Heart right ventricle (tissue), 16 donors: Measurements from ENCODE around the gene GLYAT. TPM values are rescaled to one million over a fixed set of nuclear protein-coding genes. Genes with fewer than 3 reads are reported as not detected.
"Not testable (repeated sequence)": the region's sequence is repeated elsewhere in the genome, so short reads cannot be mapped to it uniquely, and the experiment has no call there.

Source experiments
- ATAC-seq, 8 donors: fragments of 200-7000 bp; cut with Tn5 transposase; one replicate each; pipeline ENCODE4 v1.9.1; 2020; ENCODE audit warnings: mild to moderate bottlenecking in 8 of 8, moderate library complexity in 8 of 8, moderate number of reproducible peaks in 1 of 8
- DNase-seq, 2 donors: peaks; one replicate each; pipeline ENCODE4 v3.0.0-alpha.2; 2020
- H3K27ac ChIP-seq, 10 donors: fragments of 200-600 bp; sonication (generic) in 2 of 10; one replicate each; pipeline versions ENCODE4 v1.5.0 to v1.8.0; 2020 to 2022; ENCODE audit warnings: mild to moderate bottlenecking in 3 of 10
- H3K27me3 ChIP-seq, 7 donors: fragments of 200-600 bp; one replicate each; pipeline ENCODE4 v1.8.0; 2021 to 2022; ENCODE audit warnings: mild to moderate bottlenecking in 2 of 7
- H3K36me3 ChIP-seq, 9 donors: fragments of 200-600 bp; sonication (generic) in 1 of 9; one replicate each; pipeline versions ENCODE4 v1.5.0 to v1.8.0; 2020 to 2022; ENCODE audit warnings: mild to moderate bottlenecking in 2 of 9
- H3K4me1 ChIP-seq, 9 donors: fragments of 200-600 bp; sonication (generic) in 1 of 9; one replicate each; pipeline versions ENCODE4 v1.5.0 to v1.8.0; 2020 to 2022; ENCODE audit warnings: mild to moderate bottlenecking in 4 of 9
- H3K4me3 ChIP-seq, 10 donors: fragments of 200-600 bp; sonication (generic) in 2 of 10; one replicate each; pipeline versions ENCODE4 v1.5.0 to v1.8.0; 2020 to 2022; ENCODE audit warnings: mild to moderate bottlenecking in 7 of 10, moderate library complexity in 2 of 10
- H3K9me3 ChIP-seq, 11 donors: fragments of 200-600 bp in 10 of 11; sonication (generic) in 2 of 11; one replicate each; pipeline versions ENCODE4 v1.5.0 to v1.8.0; 2013 to 2022; ENCODE audit warnings: mild to moderate bottlenecking in 2 of 11, control low read depth in 1 of 11, moderate library complexity in 1 of 11
- CTCF ChIP-seq, 9 donors: fragments of 200-600 bp; sonication (generic) in 2 of 9; IDR thresholded peaks; one replicate each; pipeline versions ENCODE4 v1.5.0 to v1.8.0; 2021 to 2022; ENCODE audit warnings: antibody characterized with exemption in 9 of 9, mild to moderate bottlenecking in 5 of 9, moderate library complexity in 1 of 9
- WGBS, 2 donors: extraction: QIAGEN DNeasy Blood & Tissue Kit; methylation state at CpG; one replicate each; pipeline ENCODE4 v1.1.7; 2013; ENCODE audit warnings: inconsistent platforms in 1 of 2; 5-methylcytosine and 5-hydroxymethylcytosine counted together
- intact Hi-C, 10 donors: fragments of 100-400 bp; cut with DNase I; formaldehyde crosslinking; loops; one replicate each; pipeline versions ENCODE4 v1.11.1 to v1.14.2; 2022
- polyA plus RNA-seq, 2 donors: library from polyadenylated mRNA; stranded (reverse); fragments of 200-250 nt; gene quantifications; one replicate each; pipeline ENCODE4 v1.2.3, GENCODE V29; 2013
- total RNA-seq, 10 donors: library from RNA; stranded (reverse); fragmentation: NEBNext Ultra II Directional in 3 of 10; extraction: Animal tissue kit (Norgen Biotek cat#: 25700) in 3 of 10; gene quantifications; one replicate each; pipeline versions ENCODE4 v1.2.1 to v1.2.4, GENCODE V29; 2021 to 2023
- donor health status: Arrhythmogenic right ventricular cardiomyopathy.
- donor health status: ischemic (EF 13 %, LVEDD 7.1; RV severe dilation, severe dysfunction).
- donor health status: healthy with polysubstance abuse.
- donor health status: DM: no; HTN: yes; CAD: no.
- donor health status: DM: no; HTN: no; CAD: no.
- donor health status: ischemic (EF 25% LVEDD 6.9; RV normal size, moderate dysfunction).
- donor health status: ischemic (EF 25% LVEDD 5.7; RV mildly dilated, moderate dysfunction).
- donor health status: healthy.
- donor health status: DM: yes; HTN: yes; CAD: no.
- donor health status: Ischemic cardiomyopathy.
- donor health status: ischemic (EF 35%, LVEDD 5.7; RV mildly dilated, moderate dysfunction).
- donor health status: nonischemic (EF 11% LVEDD 7.7; RV severe dilation, severe dysfunction).
- donor health status: DM: yes; HTN: yes; CAD: no.
- donor health status: PGD.
- donor health status: ischemic (EF 29% LVEDD 5.4; RV normal size, mild dysfunction).
- donor health status: nonischemic (EF 23%, LVEDD 6.1; RV moderate dilation, normal function).

The GLYAT gene
- total and polyA plus RNA-seq, 12 donors = 0.22 to 0.79 (median 0.29) TPM; not detected in 7

GRCh38 chr11:58719406-58720117, 12.2 kb downstream of the GLYAT start:
- 79 to 85% methylated on average over 2 of the region's 2 CpGs for WGBS, 2 donors
- no peak for DNase-seq
- no peak for ATAC-seq

GRCh38 chr11:58712531-58712930, 19.2 kb downstream of the GLYAT start:
- TF ChIP-seq CTCF (IDR thresholded peaks at IDR 0.05) = no peak
- no peak overlapping the region for H3K4me3 ChIP-seq
- no peaks in the 10 kb centered on the region for H3K27me3 ChIP-seq
- ATAC-seq = no peak
- H3K27ac ChIP-seq = no peak overlapping the region
- WGBS, 2 donors = 9 to 12% methylated on average over 1 of the region's 1 CpG
- no peaks in the 10 kb centered on the region for H3K36me3 ChIP-seq
- H3K9me3 ChIP-seq = peaks cover 0 to 7% (median 0%) of the 10 kb centered on the region in 11 donors
- intact Hi-C loops = loop anchor here in 1 of 10 donors (10.0 kb wide), 1 partner anchor 52 kb away; no protein-coding TSS in a partner anchor
- H3K4me1 ChIP-seq = no peaks in the 10 kb centered on the region
- DNase-seq = no peak

More at GRCh38 chr11:58719406-58720117, 12.2 kb downstream of the GLYAT start:
- Histone ChIP-seq H3K27ac (no peak overlapping the region), H3K4me3 (no peak overlapping the region), H3K36me3 (no peaks in the 10 kb centered on the region), H3K4me1 (no peaks in the 10 kb centered on the region), H3K9me3 (peaks cover 0 to 12% (median 0%) of the 10 kb centered on the region in 11 donors), H3K27me3 (no peaks in the 10 kb centered on the region)
- intact Hi-C loops = loop anchor here in 1 of 10 donors (10.0 kb wide), 1 partner anchor 45 kb away; no protein-coding TSS in a partner anchor
- TF ChIP-seq CTCF (IDR thresholded peaks at IDR 0.05) = no peak

GRCh38 chr11:58711832-58712231, 19.9 kb downstream of the GLYAT start:
- no peak for DNase-seq
- Histone ChIP-seq H3K9me3 (peaks cover 0 to 10% (median 0%) of the 10 kb centered on the region in 11 donors), H3K4me3 (no peak overlapping the region), H3K36me3 (no peaks in the 10 kb centered on the region), H3K27ac (no peak overlapping the region), H3K27me3 (no peaks in the 10 kb centered on the region), H3K4me1 (no peaks in the 10 kb centered on the region)
- ATAC-seq = no peak
- TF ChIP-seq CTCF (IDR thresholded peaks at IDR 0.05) = no peak
- 36 to 68% methylated on average over 2 of the region's 2 CpGs for WGBS, 2 donors
- intact Hi-C loops = loop anchor here in 1 of 10 donors (10.0 kb wide), 1 partner anchor 53 kb away; no protein-coding TSS in a partner anchor

GRCh38 chr11:58707767-58708166, 24.0 kb downstream of the GLYAT start:
- ATAC-seq (no peak), DNase-seq (no peak)
- 72 to 73% methylated on average over 3 of the region's 3 CpGs for WGBS, 2 donors
- H3K9me3 ChIP-seq = peaks cover 0 to 34% (median 4%) of the 10 kb centered on the region in 11 donors
- no peak for TF ChIP-seq CTCF (IDR thresholded peaks at IDR 0.05)
- peaks cover 0 to 4% (median 0%) of the 10 kb centered on the region in 7 donors for H3K27me3 ChIP-seq
- intact Hi-C loops = no loop called here
- H3K4me1 ChIP-seq = no peaks in the 10 kb centered on the region
- H3K27ac ChIP-seq = no peak overlapping the region
- H3K36me3 ChIP-seq = no peaks in the 10 kb centered on the region
- H3K4me3 ChIP-seq = no peak overlapping the region

GRCh38 chr11:58696825-58697224, 34.9 kb downstream of the GLYAT start:
- intact Hi-C loops, H3K27ac ChIP-seq, ATAC-seq, H3K36me3 ChIP-seq, H3K4me3 ChIP-seq, H3K27me3 ChIP-seq, DNase-seq, H3K4me1 ChIP-seq, H3K9me3 ChIP-seq: not testable (repeated sequence)
- WGBS, 2 donors = 58 to 65% methylated on average over 2 of the region's 3 CpGs
